ENCODE data around the gene MDFI.

MDFI gene, protein sequence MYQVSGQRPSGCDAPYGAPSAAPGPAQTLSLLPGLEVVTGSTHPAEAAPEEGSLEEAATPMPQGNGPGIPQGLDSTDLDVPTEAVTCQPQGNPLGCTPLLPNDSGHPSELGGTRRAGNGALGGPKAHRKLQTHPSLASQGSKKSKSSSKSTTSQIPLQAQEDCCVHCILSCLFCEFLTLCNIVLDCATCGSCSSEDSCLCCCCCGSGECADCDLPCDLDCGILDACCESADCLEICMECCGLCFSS

GRCh38 chr6:41638002-41638934, at the start of gene MDFI:
Gene MDFI (plus strand): TSS chr6:41638468. CDS start chr6:41638750, 282 bp downstream.
- DNase-seq: no peak

DNA sequence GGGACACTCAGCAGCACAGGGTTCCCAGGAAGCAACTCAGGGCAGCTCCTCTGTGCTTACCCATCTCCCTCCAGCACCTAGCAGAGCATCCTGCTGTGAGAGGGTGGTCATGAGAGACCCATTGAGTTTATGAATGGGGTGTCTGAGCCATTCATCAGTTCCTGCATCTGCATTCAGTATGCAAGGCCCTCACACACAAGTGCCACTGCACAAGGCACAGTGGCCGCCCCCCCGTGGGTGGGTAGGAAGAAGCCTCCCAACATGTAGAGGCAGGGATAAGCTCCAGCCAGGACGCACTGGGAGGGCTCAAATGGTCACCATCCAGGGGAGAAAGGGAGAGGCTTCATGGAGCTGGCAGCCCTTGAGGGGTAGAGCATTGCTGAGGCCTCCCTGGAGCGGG, 49.0 kb upstream of the MDFI start:
- no peak for DNase-seq

DNA sequence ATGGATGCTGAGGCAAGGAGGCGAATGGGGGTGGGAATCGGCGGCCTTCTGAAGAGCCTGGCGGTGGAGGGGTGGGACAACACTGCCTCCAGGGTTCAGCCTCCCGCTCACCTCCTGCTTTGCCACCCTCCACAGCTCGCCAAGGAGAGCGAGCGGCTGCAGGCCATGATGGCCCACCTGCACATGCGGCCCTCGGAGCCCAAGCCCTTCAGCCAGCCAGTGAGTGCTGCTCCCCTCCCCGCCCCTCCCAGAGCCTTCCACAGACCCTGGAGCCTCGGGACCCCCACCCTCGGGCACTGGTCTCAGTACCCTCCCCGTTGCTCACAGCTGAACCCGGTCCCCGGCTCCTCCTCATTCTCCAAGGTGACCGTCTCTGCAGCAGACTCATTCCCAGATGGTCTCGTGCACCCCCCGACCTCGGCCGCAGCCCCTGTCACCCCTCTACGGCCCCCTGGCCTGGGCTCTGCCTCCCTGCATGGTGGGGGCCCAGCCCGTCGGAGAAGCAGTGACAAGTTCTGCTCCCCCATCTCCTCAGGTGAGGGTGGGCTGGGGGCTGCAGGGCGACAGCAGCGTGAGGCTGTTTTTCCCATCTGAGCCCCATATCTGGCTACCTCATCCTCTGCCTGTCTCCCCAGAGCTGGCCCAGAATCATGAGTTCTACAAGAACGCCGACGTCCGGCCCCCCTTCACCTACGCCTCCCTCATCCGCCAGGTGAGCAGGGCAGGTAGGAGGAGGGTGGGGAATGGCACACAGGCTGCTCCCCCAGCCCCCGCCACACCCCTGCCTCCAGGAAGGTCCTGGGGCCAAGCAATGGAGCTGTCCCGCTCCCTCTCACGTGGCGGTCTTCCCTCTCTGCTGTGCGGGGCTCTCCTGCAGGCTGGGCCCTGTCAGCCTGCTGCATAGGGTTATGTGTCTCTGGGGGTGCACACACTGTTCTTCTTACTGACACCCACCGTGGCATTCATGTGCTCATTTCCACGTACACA, 48.3 kb upstream of the MDFI start:
- no peak for DNase-seq

DNA sequence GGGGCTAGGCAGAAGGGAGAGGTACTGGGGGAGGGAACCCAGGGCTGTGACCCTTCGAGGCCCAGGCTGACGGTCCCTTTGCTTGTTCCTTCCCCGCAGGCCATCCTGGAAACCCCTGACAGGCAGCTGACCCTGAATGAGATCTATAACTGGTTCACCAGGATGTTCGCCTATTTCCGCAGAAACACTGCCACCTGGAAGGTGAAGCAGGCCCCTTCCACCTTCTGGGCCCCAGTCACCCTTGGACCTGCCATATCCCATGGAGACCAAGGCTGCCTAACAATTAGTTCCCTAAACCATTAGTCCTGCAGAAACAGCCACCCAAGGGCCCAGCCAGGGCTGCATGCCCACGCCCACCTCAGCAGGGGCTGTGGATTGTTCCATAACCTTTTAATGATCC, 47.1 kb upstream of the MDFI start:
- DNase-seq: no peak

DNA sequence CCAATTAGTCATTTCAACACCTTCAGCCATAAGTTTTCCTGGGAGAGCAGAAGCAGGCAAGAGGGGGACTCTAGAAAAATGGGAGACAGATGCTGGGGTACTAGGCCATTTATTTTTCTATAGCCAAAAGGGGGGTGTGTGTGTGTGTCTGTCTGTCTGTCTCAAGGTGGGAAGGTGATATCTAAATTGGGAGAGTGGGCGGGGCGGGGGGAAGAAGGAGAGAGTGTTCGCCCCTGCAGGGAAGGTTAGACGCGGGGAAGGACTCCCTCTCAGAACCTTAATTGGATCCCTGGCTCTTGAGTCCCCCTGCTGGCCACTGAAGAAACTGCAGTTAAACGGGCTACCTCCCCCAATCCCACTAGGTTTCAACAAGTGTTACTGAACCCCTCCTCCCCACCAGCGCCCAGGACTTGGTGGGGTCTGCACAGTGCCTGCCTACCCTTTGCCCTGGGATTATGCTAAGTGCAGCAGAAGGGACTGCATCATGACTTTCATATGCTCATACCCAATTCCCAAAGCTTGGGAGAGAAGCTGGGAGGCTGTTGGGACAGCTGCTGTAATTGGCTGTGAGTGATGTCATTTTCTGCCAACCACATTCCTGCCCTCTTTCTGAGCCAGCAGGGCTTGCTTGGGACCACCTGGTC, 46.3 kb upstream of the MDFI start:
- peak; percentile 48 for DNase-seq

- no peak for DNase-seq
Measured at GRCh38 chr6:41593406-41593805, 44.9 kb upstream of the MDFI start.

DNA sequence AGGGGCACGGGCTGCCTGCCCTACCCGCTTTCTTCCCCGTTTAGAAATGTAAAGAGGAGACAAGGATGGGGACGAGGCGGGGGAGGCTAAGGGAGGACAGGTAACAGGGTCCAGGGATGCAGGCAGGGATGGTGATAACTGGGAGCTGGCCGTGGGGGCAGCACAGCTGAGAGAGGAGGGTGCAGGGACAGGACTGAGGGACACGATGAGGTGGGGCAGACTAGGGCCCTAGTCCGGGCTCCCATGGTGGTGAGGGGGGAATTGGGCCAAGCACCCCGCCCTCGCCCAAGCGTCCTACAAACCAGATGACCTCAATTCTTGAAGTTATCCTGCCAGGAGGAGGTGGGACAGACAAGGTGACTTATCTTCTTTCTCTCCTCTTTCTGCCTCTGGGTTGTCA, 44.4 kb upstream of the MDFI start:
- DNase-seq: no peak

- no peak for DNase-seq
Measured at GRCh38 chr6:41594326-41594725, 43.9 kb upstream of the MDFI start.

DNA sequence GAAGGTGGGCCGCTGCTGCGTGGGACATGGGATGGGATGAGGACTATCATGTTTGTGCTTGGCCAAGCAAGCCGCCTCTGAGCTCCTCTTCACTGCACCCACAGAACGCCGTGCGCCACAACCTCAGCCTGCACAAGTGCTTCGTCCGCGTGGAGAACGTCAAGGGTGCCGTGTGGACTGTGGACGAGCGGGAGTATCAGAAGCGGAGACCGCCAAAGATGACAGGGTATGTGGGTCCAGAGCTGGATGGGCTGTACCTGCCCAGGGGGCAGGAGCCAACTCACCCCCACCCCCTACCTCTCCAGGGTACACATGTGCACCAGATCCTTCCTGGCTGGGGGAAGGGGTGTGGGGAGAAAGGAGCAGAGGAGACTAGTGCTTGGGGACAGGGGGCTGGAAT, 43.5 kb upstream of the MDFI start:
- no peak for DNase-seq

- DNase-seq: no peak
Measured at GRCh38 chr6:41595166-41595565, 43.1 kb upstream of the MDFI start.

- DNase-seq: no peak
Measured at GRCh38 chr6:41596096-41596685, 42.1 kb upstream of the MDFI start.

- no peak for DNase-seq
Measured at GRCh38 chr6:41596807-41597206, 41.5 kb upstream of the MDFI start.

DNA sequence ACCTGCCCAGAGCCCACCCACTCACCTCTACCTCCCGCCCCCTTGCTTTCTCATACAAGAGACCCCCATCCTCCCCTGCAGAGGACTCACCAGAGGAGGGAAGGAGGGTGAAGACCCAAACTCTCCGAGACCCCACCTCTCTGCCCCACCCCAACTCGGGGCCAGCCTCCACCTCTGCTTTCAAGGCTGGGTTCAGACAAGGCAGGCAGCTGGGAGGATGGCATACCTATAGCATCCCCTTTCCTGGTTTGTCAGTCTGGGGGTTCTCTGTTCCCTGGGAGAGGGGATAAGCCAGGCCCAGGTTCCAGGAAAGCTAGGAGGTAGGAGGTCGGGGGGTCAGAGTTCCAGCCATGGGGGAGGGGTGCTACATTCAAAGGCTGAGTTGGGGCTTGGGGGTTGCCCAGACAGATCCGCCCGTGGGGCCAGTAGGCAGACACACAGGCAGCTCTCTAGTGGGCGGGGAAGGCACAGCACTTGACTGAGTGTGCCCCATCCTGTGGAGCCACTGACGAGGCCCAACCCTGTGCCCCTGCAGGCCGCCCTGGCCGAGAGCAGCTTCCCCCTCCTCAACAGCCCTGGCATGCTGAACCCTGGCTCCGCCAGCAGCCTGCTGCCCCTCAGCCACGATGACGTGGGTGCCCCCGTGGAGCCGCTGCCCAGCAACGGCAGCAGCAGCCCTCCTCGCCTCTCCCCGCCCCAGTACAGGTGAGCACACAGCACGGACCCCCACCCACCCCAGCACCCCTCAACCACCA, 40.8 kb upstream of the MDFI start:
- no peak for DNase-seq

GRCh38 chr6:41598670-41599014, 39.6 kb upstream of the MDFI start:
- DNase-seq: no peak

DNA sequence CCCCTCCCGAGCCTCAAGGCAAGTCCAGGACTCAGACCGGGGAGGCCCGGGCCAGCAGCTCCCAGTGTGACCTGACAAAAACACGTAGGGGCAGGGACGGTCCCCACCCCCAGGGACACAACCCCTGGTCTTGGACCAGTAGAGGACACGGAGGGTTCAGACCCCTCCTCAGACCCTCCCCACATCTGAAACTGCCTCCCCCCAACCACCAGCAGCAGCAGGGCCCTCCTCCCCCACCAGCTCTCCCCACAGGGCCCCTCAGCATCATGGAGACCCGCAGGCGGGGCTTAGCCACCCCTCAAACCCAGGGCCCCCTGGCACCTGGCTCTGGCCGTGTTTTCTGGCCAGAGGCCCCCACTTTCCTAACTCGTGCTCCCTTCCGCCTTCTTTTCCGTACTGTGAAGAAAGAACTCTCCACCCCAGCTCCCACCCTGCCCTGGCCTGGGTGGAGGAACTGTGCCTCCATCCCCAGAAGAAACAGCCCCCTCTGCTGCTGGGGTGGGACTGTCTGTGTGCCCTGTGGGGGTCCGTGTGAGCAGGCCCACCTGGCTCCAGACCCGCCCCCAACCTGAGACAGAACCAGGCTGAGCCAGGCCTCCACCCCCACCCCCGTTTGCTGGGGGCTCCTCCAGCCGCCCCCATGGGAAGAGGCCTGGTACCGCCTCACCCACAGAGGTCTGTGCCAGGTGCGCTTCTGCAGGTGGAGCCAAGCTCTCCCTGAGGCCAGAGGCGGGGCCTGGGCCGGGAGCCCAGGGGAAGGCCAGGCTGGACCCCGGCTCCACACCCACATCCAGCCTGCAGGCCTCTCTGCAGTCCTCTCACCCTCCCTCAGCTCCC, 39.0 kb upstream of the MDFI start:
- DNase-seq: no peak

GRCh38 chr6:41599852-41600445, 38.3 kb upstream of the MDFI start:
- DNase-seq: no peak

GRCh38 chr6:41600499-41601247, 37.6 kb upstream of the MDFI start:
- no peak for DNase-seq

DNA sequence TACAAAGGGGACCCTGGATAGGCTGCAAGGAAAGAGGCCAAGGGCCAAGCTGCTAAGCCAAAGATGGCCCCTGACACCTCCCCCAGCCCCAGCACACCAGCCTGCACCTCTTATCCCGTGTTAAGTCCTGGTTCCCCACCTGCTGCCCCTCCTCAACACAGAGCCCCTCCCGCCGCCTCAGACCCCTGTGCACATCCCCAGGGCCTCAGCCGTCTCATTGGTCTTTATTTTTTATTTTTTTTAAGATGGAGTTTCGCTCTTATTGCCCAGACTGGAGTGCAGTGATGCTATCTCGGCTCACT, 37.1 kb upstream of the MDFI start:
- DNase-seq: no peak

- DNase-seq: no peak
Measured at GRCh38 chr6:41602422-41602743, 35.9 kb upstream of the MDFI start.

Data from inflammatory macrophage treated with lipopolysaccharide for 4 hours (primary cell).